Measurements from ENCODE around the gene FASTKD2.

The FASTKD2 gene

GRCh38 chr2:206832873-206833272 lies 67.5 kb downstream of the FASTKD2 start:
- H3K27me3 ChIP-seq (replicated peaks): no peaks in the 10 kb centered on the region
- in situ Hi-C loops (cut with HindIII; ENCODE audit: low pct_ligation_motif_present, low sequenced_read_pairs): no loop called here
- DNase-seq: no peak
- H3K27ac ChIP-seq: no peak overlapping the region
- no peak overlapping the region for H3K4me3 ChIP-seq (ENCODE audit: low read depth, low read length)
- no peak for TF ChIP-seq CTCF (IDR thresholded peaks at IDR 0.05; ENCODE audit: low read depth, low read length, missing control alignments)
- H3K36me3 ChIP-seq (replicated peaks): no peaks in the 10 kb centered on the region

- no peak for DNase-seq
- H3K4me3 ChIP-seq (ENCODE audit: low read depth, low read length): no peak overlapping the region
Observed at GRCh38 chr2:206833291-206833690, 67.9 kb downstream of the FASTKD2 start.

GRCh38 chr2:206836722-206837121 lies 71.3 kb downstream of the FASTKD2 start:
- DNase-seq: no peak
- Histone ChIP-seq H3K4me3 (ENCODE audit: low read depth, low read length) (no peak overlapping the region), H3K27me3 (replicated peaks) (no peaks in the 10 kb centered on the region), H3K27ac (no peak overlapping the region), H3K36me3 (replicated peaks) (no peaks in the 10 kb centered on the region)
- in situ Hi-C loops (cut with HindIII; ENCODE audit: low pct_ligation_motif_present, low sequenced_read_pairs): no loop called here
- TF ChIP-seq CTCF (IDR thresholded peaks at IDR 0.05; ENCODE audit: low read depth, low read length, missing control alignments): no peak

More at GRCh38 chr2:206833291-206833690, 67.9 kb downstream of the FASTKD2 start:
- H3K36me3 ChIP-seq (replicated peaks): no peaks in the 10 kb centered on the region
- H3K27me3 ChIP-seq (replicated peaks): no peaks in the 10 kb centered on the region
- no peak for TF ChIP-seq CTCF (IDR thresholded peaks at IDR 0.05; ENCODE audit: low read depth, low read length, missing control alignments)
- in situ Hi-C loops (cut with HindIII; ENCODE audit: low pct_ligation_motif_present, low sequenced_read_pairs): no loop called here
- H3K27ac ChIP-seq: no peak overlapping the region

- no peak for TF ChIP-seq CTCF (IDR thresholded peaks at IDR 0.05; ENCODE audit: low read depth, low read length, missing control alignments)
- Histone ChIP-seq H3K27me3 (replicated peaks) (no peaks in the 10 kb centered on the region), H3K4me3 (ENCODE audit: low read depth, low read length) (no peak overlapping the region), H3K36me3 (replicated peaks) (no peaks in the 10 kb centered on the region), H3K27ac (no peak overlapping the region)
- in situ Hi-C loops (cut with HindIII; ENCODE audit: low pct_ligation_motif_present, low sequenced_read_pairs): no loop called here
- DNase-seq: no peak
Observed at GRCh38 chr2:206837775-206838174, 72.4 kb downstream of the FASTKD2 start.

GRCh38 chr2:206838690-206839089 lies 73.3 kb downstream of the FASTKD2 start:
- no peak for DNase-seq
- H3K27ac ChIP-seq: no peak overlapping the region
- H3K27me3 ChIP-seq (replicated peaks): no peaks in the 10 kb centered on the region
- in situ Hi-C loops (cut with HindIII; ENCODE audit: low pct_ligation_motif_present, low sequenced_read_pairs): no loop called here
- TF ChIP-seq CTCF (IDR thresholded peaks at IDR 0.05; ENCODE audit: low read depth, low read length, missing control alignments): no peak
- no peaks in the 10 kb centered on the region for H3K36me3 ChIP-seq (replicated peaks)
- no peak overlapping the region for H3K4me3 ChIP-seq (ENCODE audit: low read depth, low read length)

- H3K4me3 ChIP-seq (ENCODE audit: low read depth, low read length): no peak overlapping the region
- in situ Hi-C loops (cut with HindIII; ENCODE audit: low pct_ligation_motif_present, low sequenced_read_pairs): no loop called here
- no peak for TF ChIP-seq CTCF (IDR thresholded peaks at IDR 0.05; ENCODE audit: low read depth, low read length, missing control alignments)
- H3K27ac ChIP-seq: no peak overlapping the region
- no peaks in the 10 kb centered on the region for H3K27me3 ChIP-seq (replicated peaks)
- no peaks in the 10 kb centered on the region for H3K36me3 ChIP-seq (replicated peaks)
- DNase-seq: no peak
Observed at GRCh38 chr2:206840999-206841398, 75.6 kb downstream of the FASTKD2 start.
